NCI-H2107 (cell line): ENCODE data around the gene MATR3.
"Not testable (repeated sequence)": the region's sequence is repeated elsewhere in the genome, so short reads cannot be mapped to it uniquely, and the experiment has no call there.

Experiments
- DNase-seq: peaks from one replicate; lab custom pipeline; 2025; lab: John Stamatoyannopoulos, UW

Gene MATR3

GRCh38 chr5:139293507-139294373, at the start of gene MATR3:
Gene MATR3, plus strand, starts transcription at chr5:139293740. Its CDS starts 13,676 bp downstream, at chr5:139307416.
- peak; percentile 69 for DNase-seq

GRCh38 chr5:139245637-139246339, 47.8 kb upstream of the MATR3 start:
- no peak for DNase-seq

- no peak for DNase-seq
Observed at GRCh38 chr5:139246394-139246793, 47.1 kb upstream of the MATR3 start.

GRCh38 chr5:139248826-139249453, 44.6 kb upstream of the MATR3 start:
- no peak for DNase-seq

GRCh38 chr5:139251281-139251687, 42.3 kb upstream of the MATR3 start:
- no peak for DNase-seq

DNA sequence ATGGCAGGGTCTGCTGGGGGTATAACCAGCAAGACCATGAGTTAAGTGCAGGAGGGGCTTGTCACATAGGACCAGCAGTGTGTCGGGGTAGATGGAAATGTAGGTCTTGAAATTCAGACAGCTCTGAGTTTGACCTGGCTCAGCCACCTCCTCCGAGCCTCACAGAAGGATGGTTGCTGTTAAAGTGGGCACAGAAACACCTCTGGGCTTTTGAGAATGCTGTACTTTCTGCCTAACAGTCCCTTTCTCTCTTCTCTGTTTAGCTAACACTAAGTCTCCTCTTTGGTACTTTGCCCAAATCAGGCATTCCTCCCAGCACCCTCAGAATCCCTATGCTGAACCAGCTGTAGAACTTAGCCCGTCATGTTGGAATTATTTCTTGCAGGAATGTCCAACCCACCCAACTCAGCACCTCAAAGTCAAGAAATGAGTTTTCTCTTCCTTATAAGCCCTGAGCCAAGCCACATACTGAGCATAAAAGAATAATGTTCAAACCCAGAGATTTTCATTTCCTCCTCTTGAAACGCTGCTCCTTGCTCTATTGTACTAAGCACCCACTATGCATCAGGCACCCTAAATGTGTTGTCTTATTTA, 41.7 kb upstream of the MATR3 start:
- no peak for DNase-seq

GRCh38 chr5:139253115-139253514, 40.4 kb upstream of the MATR3 start:
- DNase-seq, result no peak

DNA sequence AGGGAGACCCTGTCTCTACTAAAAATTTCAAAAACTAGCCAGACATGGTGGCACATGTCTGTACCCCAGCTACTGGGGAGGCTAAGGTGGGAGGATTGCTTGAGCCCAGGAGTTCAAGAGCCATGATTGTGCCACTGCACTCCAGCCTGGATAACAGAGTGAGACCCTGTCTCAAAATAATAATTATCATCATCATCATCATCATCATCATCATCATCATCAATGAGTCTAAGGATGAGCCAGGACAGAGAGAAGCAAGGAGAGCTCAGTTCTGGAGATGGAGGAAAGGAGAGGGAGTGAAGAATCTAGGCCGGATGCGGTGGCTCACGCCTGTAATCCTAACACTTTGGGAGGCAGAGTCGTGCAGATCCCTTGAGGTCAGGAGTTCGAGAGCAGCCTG, 36.7 kb upstream of the MATR3 start:
- no peak for DNase-seq

GRCh38 chr5:139262059-139262741, 31.3 kb upstream of the MATR3 start:
- no peak for DNase-seq

DNA sequence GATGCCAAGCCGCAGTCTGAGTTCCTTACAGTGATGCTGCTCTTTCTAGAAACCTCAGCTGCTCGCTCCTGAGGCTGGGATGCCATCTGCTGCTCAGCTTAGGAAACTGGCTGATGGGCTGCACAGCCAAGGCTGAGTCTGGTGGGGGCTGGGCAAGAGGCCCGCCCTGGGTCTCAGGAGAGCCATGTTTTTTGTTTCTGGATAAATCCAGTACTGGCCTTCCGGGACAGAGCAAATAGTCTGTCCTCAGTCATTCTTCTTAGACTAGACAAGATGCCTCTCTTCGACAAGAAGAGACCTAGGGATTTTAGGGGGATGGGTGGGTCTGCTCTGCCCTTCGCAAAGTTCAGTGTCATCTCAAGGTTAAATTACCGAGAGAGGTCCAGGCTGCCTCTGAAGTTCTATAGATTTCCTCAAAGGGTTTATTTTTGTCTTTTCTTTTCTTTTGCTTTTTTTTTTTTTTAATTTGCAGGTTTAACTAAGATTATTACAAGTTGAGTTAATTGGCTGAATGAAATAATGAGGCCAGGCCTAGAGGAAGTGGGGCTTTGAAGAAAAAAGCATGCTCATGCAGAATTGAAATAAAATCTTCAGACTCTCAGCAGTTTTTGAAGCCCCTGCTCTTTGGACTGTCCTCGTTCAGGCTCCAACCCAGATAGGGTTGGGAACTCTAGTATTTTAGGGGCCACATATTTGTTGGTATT, 30.6 kb upstream of the MATR3 start:
- peak; percentile 79 for DNase-seq

DNA sequence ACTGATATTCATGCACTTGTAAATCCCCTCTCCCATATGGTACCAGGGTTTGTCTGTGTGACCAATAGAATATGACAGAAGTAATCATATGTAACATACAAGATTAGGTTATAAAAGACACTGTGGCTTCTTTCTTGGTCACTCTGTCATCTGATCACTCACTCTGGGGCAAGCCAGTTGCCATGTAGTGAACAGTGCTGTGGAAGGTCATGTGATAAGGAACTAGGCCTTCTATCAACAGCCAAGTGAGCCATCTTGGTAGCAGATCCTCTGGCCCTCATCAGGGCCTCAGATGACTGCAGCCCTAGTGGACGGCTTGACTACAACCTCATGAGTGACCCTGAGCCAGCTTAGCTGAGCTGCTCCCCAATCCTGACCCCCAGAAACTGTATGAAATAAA, 30.0 kb upstream of the MATR3 start:
- DNase-seq, result no peak

- no peak for DNase-seq
Observed at GRCh38 chr5:139263946-139264345, 29.6 kb upstream of the MATR3 start.

- no peak for DNase-seq
Observed at GRCh38 chr5:139265001-139265400, 28.5 kb upstream of the MATR3 start.

DNA sequence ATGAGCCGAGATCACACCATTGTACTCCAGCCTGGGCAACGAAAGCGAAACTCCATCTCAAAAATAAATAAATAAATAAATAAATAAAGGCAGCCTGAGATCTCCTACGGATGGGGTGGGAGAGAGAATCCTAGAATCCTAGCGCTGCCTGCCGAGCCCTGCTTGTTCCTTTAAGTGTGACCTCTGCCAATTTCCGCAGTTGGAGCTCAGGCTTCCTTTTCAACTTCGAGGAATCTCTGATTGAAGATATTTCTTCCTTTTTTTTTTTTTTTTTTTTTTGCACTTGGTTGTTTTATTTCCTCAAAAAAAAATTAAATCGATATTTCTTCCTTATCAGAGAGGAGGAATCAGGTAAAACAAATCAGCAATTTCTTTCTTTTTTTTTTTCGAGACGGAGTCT, 27.3 kb upstream of the MATR3 start:
- no peak for DNase-seq

DNA sequence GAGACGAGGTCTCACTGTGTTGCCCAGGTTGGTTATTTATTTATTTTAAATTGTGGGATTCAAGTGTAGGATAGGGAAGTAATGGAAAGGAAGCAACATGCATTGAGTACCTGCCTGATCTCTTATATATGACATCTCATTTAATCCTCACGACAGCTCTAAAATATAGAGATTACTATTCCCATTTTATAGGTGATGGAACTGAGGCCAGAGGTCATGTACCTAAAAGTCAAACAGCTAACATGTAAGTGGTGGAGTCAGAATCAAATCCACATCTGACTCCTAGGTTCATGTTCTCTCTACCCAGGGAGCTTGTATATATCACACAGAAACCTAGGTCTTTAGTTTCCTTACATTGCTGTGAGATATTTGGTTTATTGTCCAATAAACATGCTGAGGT, 26.1 kb upstream of the MATR3 start:
- DNase-seq, result no peak

DNA sequence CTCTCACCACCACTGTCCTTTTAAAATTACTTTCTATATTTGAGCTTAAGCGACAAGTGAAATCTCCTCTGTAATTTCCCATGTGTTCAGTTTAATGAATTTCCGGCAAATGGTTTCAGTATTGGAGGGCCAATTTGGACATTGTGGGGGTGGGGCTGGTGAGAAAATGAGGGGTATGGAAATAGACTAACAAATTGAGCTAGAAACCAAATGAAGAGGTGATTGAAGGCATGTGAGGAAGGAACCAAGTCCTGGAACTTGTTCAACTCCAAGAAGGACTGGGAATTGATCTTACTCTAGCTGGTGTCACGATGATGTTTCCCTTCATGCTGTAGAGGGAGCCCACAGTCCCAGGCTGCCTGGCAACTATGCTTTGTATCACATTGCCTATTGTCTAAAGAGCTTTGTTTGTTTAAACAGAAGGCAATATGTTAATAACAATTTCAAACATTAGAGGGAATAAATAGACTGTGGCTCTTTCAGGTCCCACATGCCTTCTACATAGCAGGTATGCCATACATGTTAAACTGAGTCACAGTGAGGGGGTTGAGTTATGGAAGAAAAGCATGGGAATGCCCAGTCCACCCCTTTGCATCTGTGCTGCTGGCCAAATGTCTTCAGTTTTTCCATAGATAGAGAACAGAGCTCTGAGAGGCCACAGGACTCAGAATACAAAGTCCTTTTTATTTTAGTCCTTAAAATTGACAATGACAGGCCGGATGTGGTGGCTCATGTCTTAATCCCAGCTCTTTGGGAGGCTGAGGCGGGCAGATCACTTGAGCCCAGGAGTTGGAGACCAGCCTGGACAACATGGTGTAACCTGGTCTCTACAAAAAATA, 25.0 kb upstream of the MATR3 start:
- DNase-seq, result no peak

GRCh38 chr5:139270718-139271117, 22.8 kb upstream of the MATR3 start:
- not testable (repeated sequence) for DNase-seq

DNA sequence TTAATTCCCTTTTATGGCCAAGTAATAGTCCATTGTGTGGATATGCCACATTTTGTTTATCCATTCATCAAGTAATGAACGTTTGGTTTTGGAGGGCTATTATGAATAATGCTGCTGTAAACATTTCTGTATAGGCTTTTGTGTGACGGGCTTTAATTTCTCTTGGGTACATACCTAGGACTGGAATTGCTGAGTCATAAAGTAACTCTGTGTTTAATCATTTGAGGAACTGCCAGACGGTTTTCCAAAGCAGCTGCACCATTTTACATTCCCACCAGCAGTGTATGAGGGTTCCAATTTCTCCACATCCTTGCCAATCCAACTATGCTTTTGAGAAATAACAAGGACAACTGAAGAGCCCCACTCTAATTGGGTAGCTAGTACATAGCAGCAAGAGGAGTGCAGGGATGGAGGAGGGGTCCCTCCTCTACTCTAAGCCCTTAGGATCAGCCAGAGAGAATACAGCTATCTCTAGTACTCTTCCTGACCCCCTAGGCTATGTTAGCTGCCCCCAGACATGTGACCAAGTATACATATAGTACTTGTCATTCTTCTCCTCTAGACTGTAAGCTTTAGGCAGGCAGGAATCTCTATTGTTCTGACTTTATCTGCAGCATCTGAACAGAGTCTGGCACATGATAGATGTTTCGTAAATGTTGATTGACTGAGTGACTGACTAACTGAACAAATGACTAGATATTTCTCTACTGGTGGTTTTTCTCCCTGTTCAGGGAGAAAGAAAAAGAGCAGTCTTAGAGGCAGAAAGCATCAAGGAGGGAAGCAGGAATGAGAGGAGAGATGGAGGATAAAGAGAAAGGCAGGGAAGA, 22.1 kb upstream of the MATR3 start:
- DNase-seq, result no peak
